MM.1S (cell line): ENCODE measurements around the gene ZMIZ1.

Experiments
- EZH2 ChIP-seq: fragments of 300-600 bp; sonication (generic); optimal IDR thresholded peaks from 2 replicates; pipeline ENCODE3; 2017; ENCODE audit warnings: low read depth, mild to moderate bottlenecking, antibody characterized with exemption, low read length, mixed read lengths
- TF ChIP-seq, protein P1 (sequence below): fragments of 300-600 bp; sonication (generic); IDR thresholded peaks from 2 replicates; pipeline ENCODE4 v1.5.1; 2016; ENCODE audit warnings: antibody characterized with exemption, low read length, mixed read lengths

DNA sequence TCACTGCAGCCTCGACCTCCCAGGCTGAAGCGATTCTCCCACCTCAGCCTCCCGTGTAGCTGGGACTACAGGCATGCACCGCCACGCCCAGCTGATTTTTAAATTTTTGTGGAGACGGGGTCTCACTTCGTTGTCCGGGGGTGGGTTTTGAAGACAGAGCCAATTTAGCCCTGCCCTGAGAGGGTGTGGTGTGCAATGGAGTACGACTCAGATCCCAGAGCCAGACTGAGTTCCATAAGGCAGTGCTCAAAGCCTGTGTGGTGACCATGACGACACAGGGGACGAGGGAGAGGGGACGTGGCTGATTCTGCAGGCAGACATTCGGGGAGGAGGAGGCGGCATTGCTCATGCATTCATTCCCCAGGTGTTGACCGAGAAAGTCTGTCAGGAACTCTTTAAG is 72.1 kb downstream of the ZMIZ1 start:
- TF ChIP-seq, protein P1, sequence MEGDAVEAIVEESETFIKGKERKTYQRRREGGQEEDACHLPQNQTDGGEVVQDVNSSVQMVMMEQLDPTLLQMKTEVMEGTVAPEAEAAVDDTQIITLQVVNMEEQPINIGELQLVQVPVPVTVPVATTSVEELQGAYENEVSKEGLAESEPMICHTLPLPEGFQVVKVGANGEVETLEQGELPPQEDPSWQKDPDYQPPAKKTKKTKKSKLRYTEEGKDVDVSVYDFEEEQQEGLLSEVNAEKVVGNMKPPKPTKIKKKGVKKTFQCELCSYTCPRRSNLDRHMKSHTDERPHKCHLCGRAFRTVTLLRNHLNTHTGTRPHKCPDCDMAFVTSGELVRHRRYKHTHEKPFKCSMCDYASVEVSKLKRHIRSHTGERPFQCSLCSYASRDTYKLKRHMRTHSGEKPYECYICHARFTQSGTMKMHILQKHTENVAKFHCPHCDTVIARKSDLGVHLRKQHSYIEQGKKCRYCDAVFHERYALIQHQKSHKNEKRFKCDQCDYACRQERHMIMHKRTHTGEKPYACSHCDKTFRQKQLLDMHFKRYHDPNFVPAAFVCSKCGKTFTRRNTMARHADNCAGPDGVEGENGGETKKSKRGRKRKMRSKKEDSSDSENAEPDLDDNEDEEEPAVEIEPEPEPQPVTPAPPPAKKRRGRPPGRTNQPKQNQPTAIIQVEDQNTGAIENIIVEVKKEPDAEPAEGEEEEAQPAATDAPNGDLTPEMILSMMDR = no peak
- no peak for TF ChIP-seq EZH2
